ENCODE results near the gene ORMDL3.

- TF ChIP-seq CTCF (IDR thresholded peaks at IDR 0.05 in 2 of 3, conservative IDR thresholded peaks at IDR 0.05 in 1 of 3; ENCODE audit: control insufficient read depth in 2 of 3, extremely low read depth in 1 of 3, insufficient read depth in 1 of 3, low read depth in 3 of 3, low read length in 3 of 3) (no peak), SMC3 (IDR thresholded peaks at IDR 0.05; ENCODE audit: borderline replicate concordance, low read length) (no peak), EZH2 (IDR thresholded peaks at IDR 0.05; ENCODE audit: borderline replicate concordance, control insufficient read depth, low read depth, low read length) (no peak), BHLHE40 (IDR thresholded peaks at IDR 0.05; ENCODE audit: borderline replicate concordance in 1 of 2, low read depth in 2 of 2, low read length in 1 of 2) (no peak), TCF7 (IDR thresholded peaks at IDR 0.05; ENCODE audit: borderline replicate concordance) (no peak), MYC (IDR thresholded peaks at IDR 0.05; ENCODE audit: insufficient read depth, insufficient read length, insufficient replicate concordance, low read length, severe bottlenecking) (no peak)
Measured at GRCh38 chr17:39955726-39956225, 28.4 kb upstream of the ORMDL3 start.

Measured in GM12878 (cell line).